NCI-H2081 treated with DMSO at 0.1 percent for 48 hours (cell line): Measurements from ENCODE around the gene DUOX2.
"Not testable (repeated sequence)": the region's sequence is repeated elsewhere in the genome, so short reads cannot be mapped to it uniquely, and the experiment has no call there.

Source experiments
- DNase-seq: peaks from one replicate; lab custom pipeline; 2025; lab: John Stamatoyannopoulos, UW

Gene DUOX2

GRCh38 chr15:45118996-45119395, 5.0 kb upstream of the DUOX2 start:
- no peak for DNase-seq

GRCh38 chr15:45118131-45118588, 4.2 kb upstream of the DUOX2 start:
- peak; percentile 73 for DNase-seq

- DNase-seq = no peak
These were observed 3.5 kb upstream of the DUOX2 start for GRCh38 chr15:45117308-45118130.

- DNase-seq = no peak
These were observed 2.7 kb upstream of the DUOX2 start for GRCh38 chr15:45116482-45117307.

GRCh38 chr15:45116006-45116481, 2.1 kb upstream of the DUOX2 start:
- no peak for DNase-seq

- no peak for DNase-seq
These were observed 1.4 kb upstream of the DUOX2 start for GRCh38 chr15:45115312-45115820.

- DNase-seq = no peak
These were observed 746 bp upstream of the DUOX2 start for GRCh38 chr15:45114751-45115085.

- DNase-seq = no peak
These were observed 487 bp downstream of the DUOX2 start for GRCh38 chr15:45113380-45113990.

GRCh38 chr15:45112591-45113379, 1.2 kb downstream of the DUOX2 start:
- DNase-seq = no peak

- no peak for DNase-seq
These were observed 1.8 kb downstream of the DUOX2 start for GRCh38 chr15:45112143-45112590.

GRCh38 chr15:45111390-45112142, 2.4 kb downstream of the DUOX2 start:
- DNase-seq = no peak

GRCh38 chr15:45110256-45110820, 3.6 kb downstream of the DUOX2 start:
- no peak for DNase-seq

- no peak for DNase-seq
These were observed 5.9 kb downstream of the DUOX2 start for GRCh38 chr15:45107941-45108630.

GRCh38 chr15:45106002-45106790, 7.8 kb downstream of the DUOX2 start:
- no peak for DNase-seq

- DNase-seq = no peak
These were observed 8.4 kb downstream of the DUOX2 start for GRCh38 chr15:45105586-45105985.

GRCh38 chr15:45104170-45104569, 9.8 kb downstream of the DUOX2 start:
- not testable (repeated sequence) for DNase-seq

GRCh38 chr15:45102226-45102625, 11.7 kb downstream of the DUOX2 start:
- no peak for DNase-seq

- DNase-seq = no peak
These were observed 12.2 kb downstream of the DUOX2 start for GRCh38 chr15:45101749-45102148.
